ENCODE measurements around the gene TTC4.

GRCh38 chr1:54711536-54711935 is 4.1 kb upstream of the TTC4 start:
- TF ChIP-seq CTCF (conservative IDR thresholded peaks at IDR 0.05 in 1 of 2, IDR thresholded peaks at IDR 0.05 in 1 of 2; ENCODE audit: extremely low read depth in 1 of 2, insufficient read depth in 1 of 2, low read depth in 1 of 2, low read length in 2 of 2) (no peak), EZH2 (IDR thresholded peaks at IDR 0.05; ENCODE audit: borderline replicate concordance, low read length) (no peak)
